ENCODE measurements around the gene IL4I1.

DNA sequence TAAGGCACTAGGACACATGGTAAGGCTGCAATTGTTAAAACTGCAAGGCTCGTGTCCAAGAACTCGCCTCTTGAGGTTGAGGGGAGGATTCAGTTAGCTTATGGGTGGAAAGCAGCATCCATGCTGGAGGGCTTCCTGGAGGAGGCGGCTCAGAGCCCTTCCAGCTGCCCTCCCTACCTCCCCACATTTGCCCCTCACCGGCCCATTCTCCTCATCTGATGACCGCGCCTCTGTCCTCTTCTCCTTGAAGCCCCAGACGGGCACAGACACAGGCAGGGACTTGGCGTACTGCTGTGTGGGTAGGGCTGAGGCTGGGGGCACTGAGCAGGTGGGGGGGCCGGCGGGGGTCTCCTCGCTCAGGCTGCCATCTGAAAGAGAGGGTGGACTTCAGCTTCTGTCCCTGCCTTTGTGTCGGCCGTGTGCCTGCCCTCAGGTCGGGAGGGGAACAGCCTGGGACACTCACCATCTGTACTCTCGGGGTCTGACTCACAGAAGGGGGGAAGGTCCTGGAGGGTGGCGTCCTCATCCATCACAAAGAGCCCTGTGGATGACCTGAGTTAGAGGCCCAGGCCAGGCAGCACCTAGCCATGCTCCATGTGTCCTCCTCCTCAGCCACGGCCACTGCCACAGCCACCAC lies 25.2 kb downstream of the IL4I1 start:
- TF ChIP-seq, protein P1, sequence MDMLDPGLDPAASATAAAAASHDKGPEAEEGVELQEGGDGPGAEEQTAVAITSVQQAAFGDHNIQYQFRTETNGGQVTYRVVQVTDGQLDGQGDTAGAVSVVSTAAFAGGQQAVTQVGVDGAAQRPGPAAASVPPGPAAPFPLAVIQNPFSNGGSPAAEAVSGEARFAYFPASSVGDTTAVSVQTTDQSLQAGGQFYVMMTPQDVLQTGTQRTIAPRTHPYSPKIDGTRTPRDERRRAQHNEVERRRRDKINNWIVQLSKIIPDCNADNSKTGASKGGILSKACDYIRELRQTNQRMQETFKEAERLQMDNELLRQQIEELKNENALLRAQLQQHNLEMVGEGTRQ (IDR thresholded peaks at IDR 0.05; ENCODE audit: low read length) = no peak
- no peak for TF ChIP-seq RFX5 (IDR thresholded peaks at IDR 0.05; ENCODE audit: borderline replicate concordance, low read depth, low read length)

All from H1 (cell line).